NB4 (cell line): Measurements from ENCODE around the gene RNF157.

Source experiments
- MYC ChIP-seq: IDR thresholded peaks from 2 replicates; pipeline ENCODE4 v1.6.1; 2011; ENCODE audit warnings: low read depth, low read length
- POLR2A ChIP-seq: IDR thresholded peaks from 2 replicates; pipeline ENCODE4 v1.6.1; 2011; ENCODE audit warnings: mild to moderate bottlenecking; ENCODE audit not compliant: insufficient read length; ENCODE audit errors: extremely low read depth
- TF ChIP-seq, protein P1 (sequence below): IDR thresholded peaks from one replicate; pipeline ENCODE4 v1.5.1; 2012; ENCODE audit warnings: low read depth, low read length
- TF ChIP-seq, protein P2 (sequence below): IDR thresholded peaks from 2 replicates; pipeline ENCODE4 v1.6.1; 2011; ENCODE audit warnings: low read depth, low read length

- TF ChIP-seq, protein P1, sequence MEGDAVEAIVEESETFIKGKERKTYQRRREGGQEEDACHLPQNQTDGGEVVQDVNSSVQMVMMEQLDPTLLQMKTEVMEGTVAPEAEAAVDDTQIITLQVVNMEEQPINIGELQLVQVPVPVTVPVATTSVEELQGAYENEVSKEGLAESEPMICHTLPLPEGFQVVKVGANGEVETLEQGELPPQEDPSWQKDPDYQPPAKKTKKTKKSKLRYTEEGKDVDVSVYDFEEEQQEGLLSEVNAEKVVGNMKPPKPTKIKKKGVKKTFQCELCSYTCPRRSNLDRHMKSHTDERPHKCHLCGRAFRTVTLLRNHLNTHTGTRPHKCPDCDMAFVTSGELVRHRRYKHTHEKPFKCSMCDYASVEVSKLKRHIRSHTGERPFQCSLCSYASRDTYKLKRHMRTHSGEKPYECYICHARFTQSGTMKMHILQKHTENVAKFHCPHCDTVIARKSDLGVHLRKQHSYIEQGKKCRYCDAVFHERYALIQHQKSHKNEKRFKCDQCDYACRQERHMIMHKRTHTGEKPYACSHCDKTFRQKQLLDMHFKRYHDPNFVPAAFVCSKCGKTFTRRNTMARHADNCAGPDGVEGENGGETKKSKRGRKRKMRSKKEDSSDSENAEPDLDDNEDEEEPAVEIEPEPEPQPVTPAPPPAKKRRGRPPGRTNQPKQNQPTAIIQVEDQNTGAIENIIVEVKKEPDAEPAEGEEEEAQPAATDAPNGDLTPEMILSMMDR, result no peak
- TF ChIP-seq MYC, result peak; percentile 73
- peak; percentile 98 for TF ChIP-seq POLR2A
- TF ChIP-seq, protein P2, sequence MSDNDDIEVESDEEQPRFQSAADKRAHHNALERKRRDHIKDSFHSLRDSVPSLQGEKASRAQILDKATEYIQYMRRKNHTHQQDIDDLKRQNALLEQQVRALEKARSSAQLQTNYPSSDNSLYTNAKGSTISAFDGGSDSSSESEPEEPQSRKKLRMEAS, result peak; percentile 53
Observed at GRCh38 chr17:76103274-76104139, 136.8 kb downstream of the RNF157 start, which contains the start of gene EXOC7.
